Activated CD4-positive, CD25-positive, alpha-beta regulatory T cell treated with anti-CD3 and anti-CD28 coated beads, Interleukin-2, amount 50 U/mL, for 16 hours (primary cell): ENCODE data around the gene ACTR6.
"Not testable (repeated sequence)": the region's sequence is repeated elsewhere in the genome, so short reads cannot be mapped to it uniquely, and the experiment has no call there.

ENCODE experiments used
- DNase-seq: peaks from one replicate; pipeline ENCODE4 v3.0.0-alpha.2; 2020; ENCODE audit warnings: low read depth, low spot score

Gene ACTR6

GRCh38 chr12:100200463-100201181, at the start of gene ACTR6:
Gene ACTR6, plus strand, starts transcription at chr12:100200815. Its CDS starts 37 bp downstream, at chr12:100200852.
- DNase-seq: peak; percentile 97

GRCh38 chr12:100151769-100152168, 48.8 kb upstream of the ACTR6 start:
- no peak for DNase-seq

GRCh38 chr12:100153131-100153530, 47.5 kb upstream of the ACTR6 start:
- DNase-seq: no peak

GRCh38 chr12:100154474-100155247, 46.0 kb upstream of the ACTR6 start:
- peak; percentile 53 for DNase-seq

GRCh38 chr12:100156731-100157426, 43.7 kb upstream of the ACTR6 start:
- DNase-seq: no peak

- DNase-seq: no peak
These were observed 43.2 kb upstream of the ACTR6 start for GRCh38 chr12:100157427-100157821.

- no peak for DNase-seq
These were observed 42.1 kb upstream of the ACTR6 start for GRCh38 chr12:100158535-100158934.

GRCh38 chr12:100159391-100160104, 41.1 kb upstream of the ACTR6 start:
- DNase-seq: no peak

GRCh38 chr12:100163416-100164152, 37.0 kb upstream of the ACTR6 start:
- DNase-seq: peak; percentile 26

GRCh38 chr12:100164153-100164704, 36.4 kb upstream of the ACTR6 start:
- DNase-seq: no peak

- no peak for DNase-seq
These were observed 35.3 kb upstream of the ACTR6 start for GRCh38 chr12:100165356-100165755.

GRCh38 chr12:100166232-100166631, 34.4 kb upstream of the ACTR6 start:
- DNase-seq: no peak

- DNase-seq: no peak
These were observed 32.1 kb upstream of the ACTR6 start for GRCh38 chr12:100168562-100168961.

- no peak for DNase-seq
These were observed 31.3 kb upstream of the ACTR6 start for GRCh38 chr12:100169345-100169744.

- no peak for DNase-seq
These were observed 30.2 kb upstream of the ACTR6 start for GRCh38 chr12:100170313-100170858.

GRCh38 chr12:100171248-100171647, 29.4 kb upstream of the ACTR6 start:
- no peak for DNase-seq

GRCh38 chr12:100173111-100173510, 27.5 kb upstream of the ACTR6 start:
- no peak for DNase-seq

GRCh38 chr12:100174495-100174894, 26.1 kb upstream of the ACTR6 start:
- DNase-seq: no peak

- not testable (repeated sequence) for DNase-seq
These were observed 24.1 kb upstream of the ACTR6 start for GRCh38 chr12:100176493-100176892.

- DNase-seq: no peak
These were observed 21.4 kb upstream of the ACTR6 start for GRCh38 chr12:100179252-100179651.
